ENCODE data around the gene TADA2B. TPM values are rescaled to one million over a fixed set of nuclear protein-coding genes. Genes with fewer than 3 reads are reported as not detected.
"Not testable (repeated sequence)": the region's sequence is repeated elsewhere in the genome, so short reads cannot be mapped to it uniquely, and the experiment has no call there.

Gene TADA2B
- total and polyA plus RNA-seq, 7 experiments from 2014 or later, result 4.0 to 49.0 (median 30.5) TPM

- H3K4me1 Mint-ChIP-seq, result no peaks in the 10 kb centered on the region
- H3K9me3 Mint-ChIP-seq, result no peaks in the 10 kb centered on the region
- H3K27ac ChIP-seq (ENCODE audit: low read depth, low read length), result no peak overlapping the region
- POLR2A ChIA-PET, result no interaction called here
- H3K36me3 Mint-ChIP-seq, result no peaks in the 10 kb centered on the region
- H3K27ac Mint-ChIP-seq, result no peak overlapping the region
- H3K4me1 ChIP-seq (ENCODE audit: control insufficient read depth in 2 of 2, insufficient read depth in 2 of 2, low read length in 2 of 2), result no peaks in the 10 kb centered on the region
- intact Hi-C loops (cut with micrococcal nuclease), result no loop called here
- H3K36me3 ChIP-seq (ENCODE audit: control insufficient read depth in 2 of 3, insufficient read depth in 3 of 3, low read length in 3 of 3), result no peaks in the 10 kb centered on the region
- CTCF ChIA-PET, result interaction anchor here (1.7 kb wide), 1 partner anchor 12 kb away, joined by 4 read pairs; no protein-coding TSS in a partner anchor
- peaks cover 9 to 40% (median 21%) of the 10 kb centered on the region in 5 donors for H3K27me3 Mint-ChIP-seq
- no peak overlapping the region for H3K4me3 Mint-ChIP-seq
- H3K4me3 ChIP-seq (ENCODE audit: low read length), result no peak overlapping the region
- H3K27me3 ChIP-seq (ENCODE audit: control insufficient read depth in 2 of 2, insufficient read depth in 2 of 2, low read length in 2 of 2), result no peaks in the 10 kb centered on the region
- no peak for DNase-seq
- H3K9me3 ChIP-seq (ENCODE audit: control insufficient read depth in 2 of 3, low read length in 3 of 3), result no peaks in the 10 kb centered on the region
- ATAC-seq, result no peak
Measured at GRCh38 chr4:7094916-7095315, 51.7 kb downstream of the TADA2B start.

- Mint-ChIP-seq H3K27me3 (peaks cover 9 to 38% (median 18%) of the 10 kb centered on the region in 5 donors), H3K4me1 (no peaks in the 10 kb centered on the region), H3K27ac (no peak overlapping the region), H3K4me3 (no peak overlapping the region), H3K9me3 (no peaks in the 10 kb centered on the region), H3K36me3 (no peaks in the 10 kb centered on the region)
- H3K27me3 ChIP-seq (ENCODE audit: control insufficient read depth in 2 of 2, insufficient read depth in 2 of 2, low read length in 2 of 2), result no peaks in the 10 kb centered on the region
- no peak for DNase-seq
- H3K9me3 ChIP-seq (ENCODE audit: control insufficient read depth in 2 of 3, low read length in 3 of 3), result no peaks in the 10 kb centered on the region
- ChIA-PET POLR2A (no interaction called here), CTCF (no interaction called here)
- no peaks in the 10 kb centered on the region for H3K4me1 ChIP-seq (ENCODE audit: control insufficient read depth in 2 of 2, insufficient read depth in 2 of 2, low read length in 2 of 2)
- ATAC-seq, result no peak
- intact Hi-C loops (cut with micrococcal nuclease), result no loop called here
- H3K36me3 ChIP-seq (ENCODE audit: control insufficient read depth in 2 of 3, insufficient read depth in 3 of 3, low read length in 3 of 3), result no peaks in the 10 kb centered on the region
- no peak overlapping the region for H3K27ac ChIP-seq (ENCODE audit: low read depth, low read length)
- no peak overlapping the region for H3K4me3 ChIP-seq (ENCODE audit: low read length)
Measured at GRCh38 chr4:7095611-7096155, 52.5 kb downstream of the TADA2B start.

- Histone ChIP-seq H3K4me3 (ENCODE audit: low read length) (no peak overlapping the region), H3K9me3 (ENCODE audit: control insufficient read depth in 2 of 3, low read length in 3 of 3) (no peaks in the 10 kb centered on the region), H3K27ac (ENCODE audit: low read depth, low read length) (no peak overlapping the region), H3K27me3 (ENCODE audit: control insufficient read depth in 2 of 2, insufficient read depth in 2 of 2, low read length in 2 of 2) (no peaks in the 10 kb centered on the region), H3K36me3 (ENCODE audit: control insufficient read depth in 2 of 3, insufficient read depth in 3 of 3, low read length in 3 of 3) (no peaks in the 10 kb centered on the region), H3K4me1 (ENCODE audit: control insufficient read depth in 2 of 2, insufficient read depth in 2 of 2, low read length in 2 of 2) (no peaks in the 10 kb centered on the region)
- Mint-ChIP-seq H3K36me3 (no peaks in the 10 kb centered on the region), H3K27me3 (peaks cover 9 to 34% (median 13%) of the 10 kb centered on the region in 5 donors), H3K27ac (no peak overlapping the region), H3K4me3 (no peak overlapping the region), H3K4me1 (peaks cover 0 to 1% (median under 1%) of the 10 kb centered on the region in 7 donors), H3K9me3 (no peaks in the 10 kb centered on the region)
- ChIA-PET POLR2A (no interaction called here), CTCF (no interaction called here)
- intact Hi-C loops (cut with micrococcal nuclease), result no loop called here
- DNase-seq (no peak), ATAC-seq (no peak)
Measured at GRCh38 chr4:7096236-7096635, 53.1 kb downstream of the TADA2B start.

- DNase-seq (peak; percentile 15 to 59 (median 30)), ATAC-seq (peak; percentile 67)
- H3K27me3 ChIP-seq (ENCODE audit: control insufficient read depth in 2 of 2, insufficient read depth in 2 of 2, low read length in 2 of 2), result no peaks in the 10 kb centered on the region
- no peaks in the 10 kb centered on the region for H3K9me3 ChIP-seq (ENCODE audit: control insufficient read depth in 2 of 3, low read length in 3 of 3)
- H3K4me1 ChIP-seq (ENCODE audit: control insufficient read depth in 2 of 2, insufficient read depth in 2 of 2, low read length in 2 of 2), result peaks cover 12 to 15% of the 10 kb centered on the region in 2 donors
- Mint-ChIP-seq H3K36me3 (no peaks in the 10 kb centered on the region), H3K4me3 (peak overlapping the region; percentile 89 to 95 (median 92)), H3K4me1 (peaks cover 9 to 30% (median 17%) of the 10 kb centered on the region in 7 donors), H3K27ac (peak overlapping the region in 6 of 9 donors; percentile 59 to 83 (median 72)), H3K9me3 (peaks cover 0 to 2% (median 0%) of the 10 kb centered on the region in 11 donors), H3K27me3 (peaks cover 0 to 36% (median 0%) of the 10 kb centered on the region in 5 donors)
- peak overlapping the region; percentile 78 for H3K4me3 ChIP-seq (ENCODE audit: low read length)
- H3K27ac ChIP-seq (ENCODE audit: low read depth, low read length), result no peak overlapping the region
- intact Hi-C loops (cut with micrococcal nuclease), result loop anchor here (1.0 to 5.0 kb wide), 3 partner anchors 59 to 1055 kb away; partner anchors contain the start of genes ABLIM2 (in 2 of the 2), MAN2B2 (in 1 of the 2) and TADA2B (in 1 of the 2)
- H3K36me3 ChIP-seq (ENCODE audit: control insufficient read depth in 2 of 3, insufficient read depth in 3 of 3, low read length in 3 of 3), result no peaks in the 10 kb centered on the region
- ChIA-PET CTCF (interaction anchor here (1.0 to 1.1 kb wide), 3 partner anchors 17 to 91 kb away, joined by 3 to 4 read pairs (median 3); no protein-coding TSS in a partner anchor), POLR2A (no interaction called here)
Measured at GRCh38 chr4:7101692-7102515, 58.7 kb downstream of the TADA2B start.

- H3K9me3 ChIP-seq (ENCODE audit: control insufficient read depth in 2 of 3, low read length in 3 of 3); POLR2A ChIA-PET; H3K27me3 ChIP-seq (ENCODE audit: control insufficient read depth in 2 of 2, insufficient read depth in 2 of 2, low read length in 2 of 2); H3K36me3 Mint-ChIP-seq; H3K36me3 ChIP-seq (ENCODE audit: control insufficient read depth in 2 of 3, insufficient read depth in 3 of 3, low read length in 3 of 3); ATAC-seq; H3K9me3 Mint-ChIP-seq: not testable (repeated sequence)
- H3K4me1 Mint-ChIP-seq, result peaks cover 9 to 30% (median 17%) of the 10 kb centered on the region in 7 donors
- intact Hi-C loops (cut with micrococcal nuclease), result loop anchor here (1.0 to 5.0 kb wide), 3 partner anchors 59 to 1055 kb away; partner anchors contain the start of genes ABLIM2 (in 2 of the 2), MAN2B2 (in 1 of the 2) and TADA2B (in 1 of the 2)
- peak in 4 of 9 donors; percentile 3 to 20 (median 14) for DNase-seq
- peaks cover 0 to 33% (median 0%) of the 10 kb centered on the region in 5 donors for H3K27me3 Mint-ChIP-seq
- CTCF ChIA-PET, result interaction anchor here (1.0 kb wide), 2 partner anchors 18 to 91 kb away, joined by 3 read pairs; no protein-coding TSS in a partner anchor
- H3K27ac ChIP-seq (ENCODE audit: low read depth, low read length), result peak overlapping the region; percentile 76
- H3K27ac Mint-ChIP-seq, result peak overlapping the region in 8 of 9 donors; percentile 16 to 83 (median 72)
- peaks cover 12 to 15% of the 10 kb centered on the region in 2 donors for H3K4me1 ChIP-seq (ENCODE audit: control insufficient read depth in 2 of 2, insufficient read depth in 2 of 2, low read length in 2 of 2)
- peak overlapping the region; percentile 89 to 95 (median 92) for H3K4me3 Mint-ChIP-seq
- H3K4me3 ChIP-seq (ENCODE audit: low read length), result peak overlapping the region; percentile 78
Measured at GRCh38 chr4:7102516-7102909, 59.3 kb downstream of the TADA2B start.

- DNase-seq (peak; percentile 61 to 85 (median 73)), ATAC-seq (peak; percentile 95)
- Histone ChIP-seq H3K9me3 (ENCODE audit: control insufficient read depth in 2 of 3, low read length in 3 of 3) (no peaks in the 10 kb centered on the region), H3K4me3 (ENCODE audit: low read length) (peak overlapping the region; percentile 78), H3K27ac (ENCODE audit: low read depth, low read length) (peak overlapping the region; percentile 76), H3K4me1 (ENCODE audit: control insufficient read depth in 2 of 2, insufficient read depth in 2 of 2, low read length in 2 of 2) (peaks cover 12 to 15% of the 10 kb centered on the region in 2 donors), H3K27me3 (ENCODE audit: control insufficient read depth in 2 of 2, insufficient read depth in 2 of 2, low read length in 2 of 2) (no peaks in the 10 kb centered on the region), H3K36me3 (ENCODE audit: control insufficient read depth in 2 of 3, insufficient read depth in 3 of 3, low read length in 3 of 3) (no peaks in the 10 kb centered on the region)
- Mint-ChIP-seq H3K27me3 (peaks cover 0 to 27% (median 0%) of the 10 kb centered on the region in 5 donors), H3K4me1 (peaks cover 9 to 30% (median 17%) of the 10 kb centered on the region in 7 donors), H3K9me3 (peaks cover 0 to 2% (median 0%) of the 10 kb centered on the region in 11 donors), H3K27ac (peak overlapping the region; percentile 58 to 92 (median 83)), H3K36me3 (no peaks in the 10 kb centered on the region), H3K4me3 (peak overlapping the region; percentile 89 to 95 (median 92))
- intact Hi-C loops (cut with micrococcal nuclease), result loop anchor here (1.0 to 5.0 kb wide), 5 partner anchors 35 to 1054 kb away; partner anchors contain the start of genes ABLIM2 (in 2 of the 2), GRPEL1 (in 2 of the 2), MAN2B2 (in 1 of the 2) and TADA2B (in 1 of the 2)
- POLR2A ChIA-PET, result interaction anchor here (0.6 kb wide), 1 partner anchor 47 kb away, joined by 3 read pairs; no protein-coding TSS in a partner anchor
- CTCF ChIA-PET, result no interaction called here
Measured at GRCh38 chr4:7103031-7103606, 59.9 kb downstream of the TADA2B start.

All from naive thymus-derived CD4-positive, alpha-beta T cell (primary cell).